ENCODE measurements around the gene NECAB2. TPM values are rescaled to one million over a fixed set of nuclear protein-coding genes. Genes with fewer than 3 reads are reported as not detected.

NECAB2 gene
- total RNA-seq, result 16.2 and 19.6 TPM in 2 replicates
- long read RNA-seq, result 0 reads

DNA sequence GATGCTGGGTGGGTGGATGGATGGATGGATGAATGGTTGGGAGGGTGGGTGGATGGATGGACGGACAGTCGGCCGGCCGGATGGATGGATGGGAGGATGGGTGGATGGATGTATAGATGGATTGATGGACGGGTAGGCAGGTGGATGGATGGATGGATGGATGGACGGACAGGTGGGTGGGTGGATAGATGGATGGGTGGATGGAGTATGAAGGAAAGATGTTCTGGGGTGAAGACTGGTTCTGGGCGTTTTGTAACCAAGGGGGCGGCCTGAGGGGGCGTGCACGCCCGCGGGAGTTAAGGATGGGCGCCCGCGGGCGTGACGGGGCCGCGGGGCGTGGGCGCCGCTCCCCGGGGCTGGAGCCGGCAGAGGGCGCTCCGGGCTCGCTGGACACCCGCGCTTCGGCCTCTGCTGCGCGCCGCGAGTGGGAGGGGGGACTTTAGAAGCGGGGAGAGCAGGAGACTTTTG lies at the start of gene NECAB2:
NECAB2 (plus strand) TSS at position 407 of the 468 bp plus-strand sequence. CDS start 405 bp downstream, outside the sequence.
- H3K4me1 Mint-ChIP-seq, result no peaks in the 10 kb centered on the region
- no peaks in the 10 kb centered on the region for H3K36me3 Mint-ChIP-seq (ENCODE audit: low read depth)
- H3K4me3 Mint-ChIP-seq, result peak within 1 kb of the TSS; percentile 81
- peaks cover 11% of the 10 kb centered on the region for H3K27me3 Mint-ChIP-seq (ENCODE audit: low read depth)
- TF ChIP-seq, protein P1, sequence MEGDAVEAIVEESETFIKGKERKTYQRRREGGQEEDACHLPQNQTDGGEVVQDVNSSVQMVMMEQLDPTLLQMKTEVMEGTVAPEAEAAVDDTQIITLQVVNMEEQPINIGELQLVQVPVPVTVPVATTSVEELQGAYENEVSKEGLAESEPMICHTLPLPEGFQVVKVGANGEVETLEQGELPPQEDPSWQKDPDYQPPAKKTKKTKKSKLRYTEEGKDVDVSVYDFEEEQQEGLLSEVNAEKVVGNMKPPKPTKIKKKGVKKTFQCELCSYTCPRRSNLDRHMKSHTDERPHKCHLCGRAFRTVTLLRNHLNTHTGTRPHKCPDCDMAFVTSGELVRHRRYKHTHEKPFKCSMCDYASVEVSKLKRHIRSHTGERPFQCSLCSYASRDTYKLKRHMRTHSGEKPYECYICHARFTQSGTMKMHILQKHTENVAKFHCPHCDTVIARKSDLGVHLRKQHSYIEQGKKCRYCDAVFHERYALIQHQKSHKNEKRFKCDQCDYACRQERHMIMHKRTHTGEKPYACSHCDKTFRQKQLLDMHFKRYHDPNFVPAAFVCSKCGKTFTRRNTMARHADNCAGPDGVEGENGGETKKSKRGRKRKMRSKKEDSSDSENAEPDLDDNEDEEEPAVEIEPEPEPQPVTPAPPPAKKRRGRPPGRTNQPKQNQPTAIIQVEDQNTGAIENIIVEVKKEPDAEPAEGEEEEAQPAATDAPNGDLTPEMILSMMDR (conservative IDR thresholded peaks at IDR 0.05), result peak; percentile 76
- no peaks in the 10 kb centered on the region for H3K9me3 Mint-ChIP-seq
- peak; percentile 60 for DNase-seq (ENCODE audit: low read depth, low spot score)
- H3K27ac Mint-ChIP-seq (ENCODE audit: unreplicated experiment), result peak within 1 kb of the TSS; percentile 13

DNA sequence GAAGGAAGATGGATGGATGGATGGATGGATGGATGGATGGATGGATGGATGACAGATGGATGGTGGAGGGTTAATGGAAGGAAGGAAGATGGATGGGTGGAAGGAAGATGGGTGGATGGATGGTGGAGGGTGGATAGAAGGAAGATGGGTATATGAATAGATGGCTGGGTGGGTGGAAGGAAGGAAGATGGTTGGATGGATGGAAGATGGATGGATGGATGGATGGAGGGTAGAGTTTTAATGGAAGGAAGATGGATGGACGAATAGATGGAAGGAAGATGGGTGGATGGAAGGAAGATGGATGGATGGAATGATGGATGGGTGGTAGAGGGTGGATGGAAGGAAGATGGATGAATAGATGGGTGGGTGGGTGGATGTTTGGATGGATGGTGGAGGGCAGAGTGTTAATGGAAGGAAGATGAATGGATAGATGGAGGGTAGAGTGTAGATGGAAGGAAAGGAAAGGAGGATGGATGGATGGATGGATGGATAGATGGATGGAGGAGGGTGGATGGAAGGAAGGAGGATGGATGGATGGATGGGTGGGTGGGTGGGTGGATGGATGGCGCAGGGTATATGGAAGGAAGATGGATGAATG lies 47.1 kb upstream of the NECAB2 start:
- Mint-ChIP-seq H3K27me3 (ENCODE audit: low read depth) (no peaks in the 10 kb centered on the region), H3K9me3 (peaks cover 4% of the 10 kb centered on the region), H3K36me3 (ENCODE audit: low read depth) (peaks cover 49% of the 10 kb centered on the region), H3K4me3 (no peak overlapping the region), H3K4me1 (peaks cover 13% of the 10 kb centered on the region), H3K27ac (ENCODE audit: unreplicated experiment) (no peak overlapping the region)
- no peak for DNase-seq (ENCODE audit: low read depth, low spot score)
- TF ChIP-seq, protein P1 (conservative IDR thresholded peaks at IDR 0.05), result no peak

DNA sequence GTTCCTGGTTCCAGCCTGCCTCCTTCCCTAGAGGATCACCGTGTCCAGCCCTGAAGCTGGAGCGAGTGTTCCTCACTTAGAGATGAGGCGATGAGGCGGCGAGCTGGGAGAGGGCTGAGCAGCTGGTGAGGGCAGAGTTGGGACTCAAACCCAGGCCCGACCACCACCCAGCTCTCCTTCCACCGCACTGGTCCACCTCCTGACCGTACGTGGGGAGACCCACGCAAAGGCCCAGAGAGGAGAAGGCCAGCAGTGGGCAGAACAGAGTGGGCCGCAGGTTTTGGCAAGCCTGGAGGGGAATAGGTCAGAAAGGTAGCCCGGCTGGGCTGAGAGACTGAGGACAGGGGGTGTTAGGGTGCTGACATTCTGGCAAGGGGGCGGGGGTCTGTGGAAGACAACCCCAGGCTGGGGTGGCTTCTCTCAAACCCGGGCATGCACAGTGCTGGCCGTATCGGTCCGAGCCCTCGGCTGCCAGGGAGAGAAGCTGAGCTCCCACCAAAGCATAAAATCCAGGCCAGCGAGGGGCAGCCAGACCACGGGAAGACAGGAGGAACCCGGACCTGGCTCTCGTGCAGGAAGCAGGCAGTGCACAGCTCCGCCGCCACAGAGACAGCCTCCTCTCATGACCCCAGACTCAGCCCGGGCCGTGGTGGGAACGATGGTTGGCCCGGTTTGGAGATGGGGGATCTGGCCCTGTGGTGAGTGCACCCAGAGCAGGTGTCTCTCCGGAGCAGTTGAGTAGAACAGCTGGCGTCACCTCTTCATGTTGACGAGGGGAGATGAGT lies 44.3 kb upstream of the NECAB2 start:
- H3K27me3 Mint-ChIP-seq (ENCODE audit: low read depth), result no peaks in the 10 kb centered on the region
- H3K4me1 Mint-ChIP-seq, result peaks cover 22% of the 10 kb centered on the region
- peaks cover 23% of the 10 kb centered on the region for H3K36me3 Mint-ChIP-seq (ENCODE audit: low read depth)
- DNase-seq (ENCODE audit: low read depth, low spot score), result no peak
- H3K4me3 Mint-ChIP-seq, result no peak overlapping the region
- TF ChIP-seq, protein P1 (conservative IDR thresholded peaks at IDR 0.05), result no peak
- no peaks in the 10 kb centered on the region for H3K9me3 Mint-ChIP-seq
- no peak overlapping the region for H3K27ac Mint-ChIP-seq (ENCODE audit: unreplicated experiment)

DNA sequence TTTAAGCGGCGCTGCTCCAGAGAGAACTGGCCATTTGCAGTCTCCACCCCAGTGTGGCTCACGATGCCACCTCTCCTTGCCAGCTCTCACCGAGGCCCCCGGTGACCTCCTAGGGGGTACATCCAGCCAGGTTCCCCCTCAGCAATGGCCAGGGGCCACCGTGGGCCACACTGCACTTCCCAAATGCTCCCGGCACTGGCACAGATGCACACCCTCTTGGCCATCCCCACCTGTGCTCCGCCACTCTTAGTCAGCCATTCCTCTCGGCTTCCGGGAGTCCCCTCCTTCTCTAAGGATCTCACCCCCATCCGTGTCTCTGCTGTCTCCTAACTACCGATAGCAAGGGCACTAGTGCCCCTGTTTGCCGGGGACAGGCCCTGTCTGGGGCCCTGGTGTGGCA lies 43.4 kb upstream of the NECAB2 start:
- no peaks in the 10 kb centered on the region for H3K27me3 Mint-ChIP-seq (ENCODE audit: low read depth)

DNA sequence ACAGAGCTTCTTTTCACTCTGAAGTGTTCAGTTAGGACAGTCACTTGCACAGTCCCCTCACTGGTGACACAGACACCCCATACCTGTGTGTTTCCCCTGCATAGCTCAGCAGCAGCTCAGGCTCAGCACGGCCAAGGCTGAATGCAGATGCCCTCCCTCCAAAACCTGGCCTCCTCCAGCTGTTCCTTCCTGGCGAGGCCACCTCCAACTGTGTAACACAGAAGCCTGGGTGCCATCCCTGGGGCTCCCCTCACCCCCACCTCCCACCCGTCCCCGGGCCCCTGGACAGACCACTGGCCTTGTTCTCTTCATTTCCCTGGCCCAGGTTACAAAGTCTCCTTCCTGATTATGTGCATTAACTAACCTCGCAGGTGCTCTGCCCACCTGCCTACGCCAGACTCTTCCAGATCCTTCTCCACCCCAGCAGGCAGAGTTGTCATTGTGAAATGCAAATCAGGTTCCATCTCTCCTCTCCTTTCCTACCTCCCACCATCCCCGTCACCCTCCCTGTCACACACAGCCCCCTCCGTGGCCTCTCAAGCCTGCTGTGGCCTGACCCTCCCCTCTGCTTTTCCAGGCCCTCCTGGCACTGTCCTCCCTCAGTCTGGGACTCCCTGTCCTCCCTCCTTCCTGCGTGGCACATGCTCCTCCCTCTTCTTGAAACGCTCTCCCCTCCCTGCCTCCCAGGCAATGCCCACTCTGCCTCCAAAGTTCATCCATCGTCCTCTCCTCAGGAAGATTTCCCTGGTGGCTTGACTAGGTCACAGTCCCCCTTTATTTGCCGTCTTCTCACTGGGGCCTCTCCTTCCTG lies 42.7 kb upstream of the NECAB2 start:
- peaks cover 11% of the 10 kb centered on the region for H3K36me3 Mint-ChIP-seq (ENCODE audit: low read depth)
- peaks cover 22% of the 10 kb centered on the region for H3K4me1 Mint-ChIP-seq
- no peak for DNase-seq (ENCODE audit: low read depth, low spot score)
- H3K27ac Mint-ChIP-seq (ENCODE audit: unreplicated experiment), result no peak overlapping the region
- no peaks in the 10 kb centered on the region for H3K27me3 Mint-ChIP-seq (ENCODE audit: low read depth)
- H3K9me3 Mint-ChIP-seq, result no peaks in the 10 kb centered on the region
- TF ChIP-seq, protein P1 (conservative IDR thresholded peaks at IDR 0.05), result no peak
- H3K4me3 Mint-ChIP-seq, result no peak overlapping the region

More for the DNA sequence above, 43.4 kb upstream of the NECAB2 start:
- Mint-ChIP-seq H3K36me3 (ENCODE audit: low read depth) (peaks cover 14% of the 10 kb centered on the region), H3K9me3 (no peaks in the 10 kb centered on the region), H3K27ac (ENCODE audit: unreplicated experiment) (no peak overlapping the region), H3K4me3 (no peak overlapping the region), H3K4me1 (peaks cover 22% of the 10 kb centered on the region)
- TF ChIP-seq, protein P1 (conservative IDR thresholded peaks at IDR 0.05), result no peak
- DNase-seq (ENCODE audit: low read depth, low spot score), result no peak

Data from neural crest cell (in vitro differentiated cells).